ENCODE measurements around the gene DNM1.

DNM1 gene

GRCh38 chr9:128253140-128253990, 50.2 kb downstream of the DNM1 start:
- DNase-seq: no peak

GRCh38 chr9:128253991-128254346, 50.8 kb downstream of the DNM1 start:
- DNase-seq: no peak

GRCh38 chr9:128254362-128254761, 51.2 kb downstream of the DNM1 start:
- DNase-seq: no peak

GRCh38 chr9:128254855-128255759, 51.9 kb downstream of the DNM1 start:
- DNase-seq: peak; percentile 42

GRCh38 chr9:128257086-128257825, 54.1 kb downstream of the DNM1 start:
- no peak for DNase-seq

- DNase-seq: no peak
Observed at GRCh38 chr9:128257907-128258306, 54.7 kb downstream of the DNM1 start.

GRCh38 chr9:128258326-128258725, 55.1 kb downstream of the DNM1 start:
- DNase-seq: no peak

- DNase-seq: no peak
Observed at GRCh38 chr9:128259156-128259555, 56.0 kb downstream of the DNM1 start.

GRCh38 chr9:128260340-128260739, 57.2 kb downstream of the DNM1 start:
- no peak for DNase-seq

- DNase-seq: no peak
Observed at GRCh38 chr9:128262687-128263086, 59.5 kb downstream of the DNM1 start.

- DNase-seq: no peak
Observed at GRCh38 chr9:128265348-128265847, 62.2 kb downstream of the DNM1 start.

- DNase-seq: no peak
Observed at GRCh38 chr9:128266868-128267590, 63.9 kb downstream of the DNM1 start.

- DNase-seq: no peak
Observed at GRCh38 chr9:128271112-128271511, 67.9 kb downstream of the DNM1 start.

GRCh38 chr9:128271512-128271911, 68.3 kb downstream of the DNM1 start:
- no peak for DNase-seq

- DNase-seq: no peak
Observed at GRCh38 chr9:128274245-128274644, 71.1 kb downstream of the DNM1 start.

- DNase-seq: peak; percentile 2
Observed at GRCh38 chr9:128275198-128276007, 72.2 kb downstream of the DNM1 start, which contains the start of gene GOLGA2. TSS of gene GOLGA2 (minus strand) at chr9:128276007. CDS start at chr9:128275976, 31 bp downstream.

GRCh38 chr9:128276008-128276573, 72.9 kb downstream of the DNM1 start, which contains the start of gene SWI5:
TSS of gene SWI5 (plus strand) at chr9:128276276.
- peak; percentile 100 for DNase-seq

GRCh38 chr9:128276574-128277270, 73.5 kb downstream of the DNM1 start:
- peak; percentile 1 for DNase-seq

- peak; percentile 37 for DNase-seq
Observed at GRCh38 chr9:128279088-128280073, 76.2 kb downstream of the DNM1 start.
